Panc1 (cell line): ENCODE measurements around the gene WSCD2. TPM values are rescaled to one million over a fixed set of nuclear protein-coding genes. Genes with fewer than 3 reads are reported as not detected.

Experiments
- ATAC-seq: fragments of 200-7000 bp; cut with Tn5 transposase; 2 replicates; pipeline ENCODE4 v1.9.1; 2020; ENCODE audit warnings: mild to moderate bottlenecking, moderate library complexity
- BruUV-seq: library from RNA; stranded (reverse); fragments of 400-500 nt; replicated peaks from 2 replicates; lab custom pipeline; 2021; lab: Mats Ljungman, UMichigan
- CTCF ChIA-PET: fragments of 300-600 bp; sonication (Branson Sonifier 250); formaldehyde crosslinking; loops from one replicate; lab custom pipeline; 2022; ENCODE audit warnings: antibody characterized with exemption; lab: Charles Lee
- POLR2A ChIA-PET: fragments of 300-600 bp; sonication (Branson Sonifier 250); formaldehyde crosslinking; loops from one replicate; lab custom pipeline; 2022; ENCODE audit warnings: antibody characterized with exemption; lab: Charles Lee
- DNase-seq: peaks from one replicate; pipeline ENCODE4 v3.0.0-alpha.2; 2010; ENCODE audit warnings: low read depth, low spot score
- H3K27ac ChIP-seq: 2 replicates; pipeline ENCODE4 v1.5.1; 2011; ENCODE audit warnings: mild to moderate bottlenecking, low read length, inconsistent platforms
- H3K27me3 ChIP-seq: fragments of 200-500 bp; sonication (Bioruptor generic); 2 replicates; pipeline ENCODE4 v1.6.0; 2014; ENCODE audit warnings: low read length, inconsistent platforms; ENCODE audit not compliant: control insufficient read depth, insufficient read depth
- H3K36me3 ChIP-seq: fragments of 200-500 bp; sonication (Bioruptor generic); 2 replicates; pipeline ENCODE4 v1.5.1; 2014; ENCODE audit warnings: inconsistent platforms, mild to moderate bottlenecking, low read length, moderate library complexity; ENCODE audit not compliant: control insufficient read depth, insufficient read depth
- H3K4me1 ChIP-seq: 2 replicates; pipeline ENCODE4 v1.5.1; 2011; ENCODE audit warnings: inconsistent platforms, mild to moderate bottlenecking, low read length, moderate library complexity; ENCODE audit not compliant: control insufficient read depth, insufficient read depth
- H3K4me3 ChIP-seq, 2 experiments: 2 replicates each; pipeline ENCODE4 v1.5.1; 2011 to 2012; ENCODE audit warnings: low read depth in 2 of 2, low read length in 2 of 2, mild to moderate bottlenecking in 2 of 2, inconsistent platforms in 1 of 2, moderate library complexity in 1 of 2
- H3K9me3 ChIP-seq: fragments of 200-500 bp; sonication (Bioruptor generic); 2 replicates; pipeline ENCODE4 v1.5.1; 2014; ENCODE audit warnings: low read depth, mild to moderate bottlenecking, inconsistent platforms, low read length, moderate library complexity; ENCODE audit not compliant: control insufficient read depth, insufficient read depth
- POLR2AphosphoS5 ChIP-seq: IDR thresholded peaks from 2 replicates; pipeline ENCODE4 v1.6.1; 2012; ENCODE audit warnings: mild to moderate bottlenecking, low read depth, low read length, moderate library complexity
- SIN3A ChIP-seq: IDR thresholded peaks from 2 replicates; pipeline ENCODE4 v1.6.1; 2012; ENCODE audit warnings: low read depth, mild to moderate bottlenecking, low read length, moderate library complexity, borderline replicate concordance; ENCODE audit not compliant: insufficient read depth
- TCF7L2 ChIP-seq: IDR thresholded peaks from 2 replicates; pipeline ENCODE4 v1.6.1; 2011; ENCODE audit warnings: mild to moderate bottlenecking, low read depth, low read length, inconsistent platforms
- in situ Hi-C: cut with HindIII; loops from 2 replicates; pipeline ENCODE4 v1.10.0; 2016; ENCODE audit warnings: low sequenced_read_pairs, low pct_unique_long_range_greater_than_20kb
- intact Hi-C: fragments of 100-400 bp; cut with micrococcal nuclease; formaldehyde crosslinking; loops from one replicate; pipeline ENCODE4 v1.10.0; 2022; ENCODE audit not compliant: unreplicated experiment
- total RNA-seq: library from RNA; stranded (reverse); gene quantifications from one replicate; pipeline ENCODE4 v1.2.1, GENCODE V29; 2021; ENCODE audit not compliant: unreplicated experiment
- TF ChIP-seq, protein P1 (sequence below), 2 experiments: IDR thresholded peaks; 2 replicates each; pipeline ENCODE4 v1.6.1; 2011 to 2012; ENCODE audit warnings: low read depth in 2 of 2, control low read depth in 1 of 2, low read length in 1 of 2, mild to moderate bottlenecking in 1 of 2, moderate library complexity in 1 of 2; ENCODE audit not compliant: insufficient read depth in 1 of 2
- TF ChIP-seq, protein P2 (sequence below): fragments of 450-650 bp; IDR thresholded peaks from 2 replicates; pipeline ENCODE4 v1.5.1; 2017; ENCODE audit warnings: mild to moderate bottlenecking

Gene WSCD2
- total RNA-seq, 1 experiment from 2014 or later: 0.64 TPM

DNA sequence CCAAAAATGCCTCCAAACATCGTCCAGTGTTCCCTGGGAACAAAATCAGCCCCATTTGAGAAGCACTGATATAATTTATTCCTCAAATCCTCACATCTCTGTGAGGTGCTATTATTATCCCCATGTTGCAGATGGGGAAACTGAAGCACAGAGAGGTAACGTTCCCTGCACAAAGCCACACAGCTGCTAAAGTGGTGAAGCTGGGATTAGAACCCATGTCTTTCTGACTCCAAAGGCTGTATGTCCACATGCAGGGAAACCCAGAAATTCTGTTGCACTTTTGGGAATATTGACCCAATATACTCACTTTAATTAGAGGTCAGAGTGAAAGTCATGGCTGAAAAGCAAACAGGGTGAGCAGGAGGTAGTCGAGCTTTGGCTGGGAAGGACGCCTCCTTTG lies 19.1 kb upstream of the WSCD2 start:
- in situ Hi-C loops: no loop called here
- Histone ChIP-seq H3K27ac (no peak overlapping the region), H3K9me3 (no peaks in the 10 kb centered on the region), H3K36me3 (no peaks in the 10 kb centered on the region; the same call in 1 of the 2 replicates), H3K27me3 (no peaks in the 10 kb centered on the region; the same call in 1 of the 2 replicates), H3K4me3 (no peak overlapping the region), H3K4me1 (no peaks in the 10 kb centered on the region)
- CTCF ChIA-PET: no interaction called here
- intact Hi-C loops: no loop called here
- no TSS peak for BruUV-seq
- TF ChIP-seq, protein P1, sequence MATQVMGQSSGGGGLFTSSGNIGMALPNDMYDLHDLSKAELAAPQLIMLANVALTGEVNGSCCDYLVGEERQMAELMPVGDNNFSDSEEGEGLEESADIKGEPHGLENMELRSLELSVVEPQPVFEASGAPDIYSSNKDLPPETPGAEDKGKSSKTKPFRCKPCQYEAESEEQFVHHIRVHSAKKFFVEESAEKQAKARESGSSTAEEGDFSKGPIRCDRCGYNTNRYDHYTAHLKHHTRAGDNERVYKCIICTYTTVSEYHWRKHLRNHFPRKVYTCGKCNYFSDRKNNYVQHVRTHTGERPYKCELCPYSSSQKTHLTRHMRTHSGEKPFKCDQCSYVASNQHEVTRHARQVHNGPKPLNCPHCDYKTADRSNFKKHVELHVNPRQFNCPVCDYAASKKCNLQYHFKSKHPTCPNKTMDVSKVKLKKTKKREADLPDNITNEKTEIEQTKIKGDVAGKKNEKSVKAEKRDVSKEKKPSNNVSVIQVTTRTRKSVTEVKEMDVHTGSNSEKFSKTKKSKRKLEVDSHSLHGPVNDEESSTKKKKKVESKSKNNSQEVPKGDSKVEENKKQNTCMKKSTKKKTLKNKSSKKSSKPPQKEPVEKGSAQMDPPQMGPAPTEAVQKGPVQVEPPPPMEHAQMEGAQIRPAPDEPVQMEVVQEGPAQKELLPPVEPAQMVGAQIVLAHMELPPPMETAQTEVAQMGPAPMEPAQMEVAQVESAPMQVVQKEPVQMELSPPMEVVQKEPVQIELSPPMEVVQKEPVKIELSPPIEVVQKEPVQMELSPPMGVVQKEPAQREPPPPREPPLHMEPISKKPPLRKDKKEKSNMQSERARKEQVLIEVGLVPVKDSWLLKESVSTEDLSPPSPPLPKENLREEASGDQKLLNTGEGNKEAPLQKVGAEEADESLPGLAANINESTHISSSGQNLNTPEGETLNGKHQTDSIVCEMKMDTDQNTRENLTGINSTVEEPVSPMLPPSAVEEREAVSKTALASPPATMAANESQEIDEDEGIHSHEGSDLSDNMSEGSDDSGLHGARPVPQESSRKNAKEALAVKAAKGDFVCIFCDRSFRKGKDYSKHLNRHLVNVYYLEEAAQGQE (IDR thresholded peaks at IDR 0.05; ENCODE audit: insufficient read depth in 1 of 2, low read depth in 2 of 2, low read length in 1 of 2): no peak
- TF ChIP-seq POLR2AphosphoS5: no peak
- TF ChIP-seq, protein P2, sequence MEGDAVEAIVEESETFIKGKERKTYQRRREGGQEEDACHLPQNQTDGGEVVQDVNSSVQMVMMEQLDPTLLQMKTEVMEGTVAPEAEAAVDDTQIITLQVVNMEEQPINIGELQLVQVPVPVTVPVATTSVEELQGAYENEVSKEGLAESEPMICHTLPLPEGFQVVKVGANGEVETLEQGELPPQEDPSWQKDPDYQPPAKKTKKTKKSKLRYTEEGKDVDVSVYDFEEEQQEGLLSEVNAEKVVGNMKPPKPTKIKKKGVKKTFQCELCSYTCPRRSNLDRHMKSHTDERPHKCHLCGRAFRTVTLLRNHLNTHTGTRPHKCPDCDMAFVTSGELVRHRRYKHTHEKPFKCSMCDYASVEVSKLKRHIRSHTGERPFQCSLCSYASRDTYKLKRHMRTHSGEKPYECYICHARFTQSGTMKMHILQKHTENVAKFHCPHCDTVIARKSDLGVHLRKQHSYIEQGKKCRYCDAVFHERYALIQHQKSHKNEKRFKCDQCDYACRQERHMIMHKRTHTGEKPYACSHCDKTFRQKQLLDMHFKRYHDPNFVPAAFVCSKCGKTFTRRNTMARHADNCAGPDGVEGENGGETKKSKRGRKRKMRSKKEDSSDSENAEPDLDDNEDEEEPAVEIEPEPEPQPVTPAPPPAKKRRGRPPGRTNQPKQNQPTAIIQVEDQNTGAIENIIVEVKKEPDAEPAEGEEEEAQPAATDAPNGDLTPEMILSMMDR: no peak
- no peak for TF ChIP-seq SIN3A
- no peak for TF ChIP-seq TCF7L2
- POLR2A ChIA-PET: no interaction called here
- ATAC-seq: no peak
- no peak for DNase-seq

GRCh38 chr12:108110844-108111243 lies 18.2 kb upstream of the WSCD2 start:
- no TSS peak for BruUV-seq
- ChIA-PET CTCF (no interaction called here), POLR2A (no interaction called here)
- in situ Hi-C loops: no loop called here
- no peak overlapping the region for H3K27ac ChIP-seq
- no peaks in the 10 kb centered on the region for H3K9me3 ChIP-seq
- ATAC-seq (no peak), DNase-seq (no peak)
- no peaks in the 10 kb centered on the region; the same call in 1 of the 2 replicates for H3K36me3 ChIP-seq
- no peak overlapping the region for H3K4me3 ChIP-seq
- H3K27me3 ChIP-seq: peaks cover 6% of the 10 kb centered on the region; the same call in 1 of the 2 replicates
- H3K4me1 ChIP-seq: no peaks in the 10 kb centered on the region
- TF ChIP-seq POLR2AphosphoS5: no peak
- TF ChIP-seq, protein P1 (IDR thresholded peaks at IDR 0.05; ENCODE audit: insufficient read depth in 1 of 2, low read depth in 2 of 2, low read length in 1 of 2): no peak
- TF ChIP-seq, protein P2: no peak
- TF ChIP-seq TCF7L2: no peak
- TF ChIP-seq SIN3A: no peak
- intact Hi-C loops: no loop called here
